Gastroesophageal sphincter (tissue), 3 donors: ENCODE results near the gene ZNF444.

ENCODE experiments used
- CTCF ChIP-seq, 4 experiments: fragments of 200-600 bp in 2 of 4; fragments of 450-650 bp in 2 of 4; sonication (generic) in 1 of 4; IDR thresholded peaks; one replicate each; pipeline ENCODE4 v1.5.1; 2017 to 2019; ENCODE audit warnings: antibody characterized with exemption in 4 of 4, mild to moderate bottlenecking in 2 of 4, moderate library complexity in 2 of 4
- POLR2A ChIP-seq, 2 donors: fragments of 450-650 bp; IDR thresholded peaks; one replicate each; pipeline ENCODE4 v1.6.1; 2017; ENCODE audit warnings: antibody characterized with exemption in 2 of 2, mild to moderate bottlenecking in 2 of 2, moderate library complexity in 1 of 2

DNA sequence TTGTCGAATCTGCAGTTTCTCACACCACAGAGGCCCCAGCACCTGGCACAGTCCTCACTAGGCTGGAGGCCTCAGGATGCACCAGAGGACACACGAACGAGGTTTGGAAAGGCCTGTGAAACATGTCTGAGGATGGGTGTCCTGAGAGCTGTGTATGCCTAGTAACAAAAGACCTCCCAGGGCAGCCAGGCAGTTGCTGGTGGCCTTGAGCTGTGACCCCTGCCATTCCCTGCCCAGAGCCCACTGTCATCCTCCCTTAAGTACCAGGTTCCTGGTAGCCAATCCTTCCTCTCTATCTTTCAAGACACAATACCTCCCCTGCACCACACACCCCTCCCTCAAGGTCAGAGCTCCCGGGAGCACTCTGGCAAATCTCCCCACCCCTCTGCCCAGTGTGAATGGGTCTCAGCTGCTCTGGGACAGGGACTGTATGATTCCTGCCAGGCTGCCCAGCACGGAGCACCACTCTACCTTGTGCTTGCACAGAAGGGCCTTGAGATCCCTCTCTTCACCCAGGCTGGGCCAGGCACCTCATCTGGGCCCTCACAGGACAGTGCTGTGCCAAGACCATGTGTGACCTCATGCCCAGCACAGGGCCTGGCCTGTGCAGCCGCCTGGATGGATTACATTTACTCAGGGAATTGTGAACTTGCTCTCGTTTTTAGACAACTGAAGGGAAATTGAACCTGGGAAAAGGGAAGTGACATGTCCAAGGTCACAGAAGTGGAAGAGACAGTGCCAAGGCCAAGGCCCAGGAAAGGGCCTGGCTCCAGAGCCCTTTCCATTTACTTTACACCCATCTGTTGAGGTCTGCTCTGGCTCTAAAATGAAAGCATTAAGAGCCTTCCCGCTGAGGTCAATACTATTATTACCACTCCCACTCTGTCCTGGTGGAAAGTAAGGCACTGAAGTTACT is 22.2 kb upstream of the ZNF444 start:
- no peak for TF ChIP-seq POLR2A (IDR thresholded peaks at IDR 0.05)
- TF ChIP-seq CTCF (IDR thresholded peaks at IDR 0.05) = no peak
